HG03103 (cell line): ENCODE measurements around the gene TBC1D4.

Experiments
- ATAC-seq: cut with Tn5 transposase; IDR thresholded peaks from one replicate; pipeline ENCODE4 v1.9.1; 2021; ENCODE audit warnings: low read depth; ENCODE audit not compliant: unreplicated experiment

TBC1D4 gene

GRCh38 chr13:75486146-75487062 is 4.4 kb upstream of the TBC1D4 start:
- no peak for ATAC-seq

GRCh38 chr13:75485286-75486062 is 3.5 kb upstream of the TBC1D4 start:
- ATAC-seq = no peak

GRCh38 chr13:75482820-75483079 is 781 bp upstream of the TBC1D4 start:
- no peak for ATAC-seq

DNA sequence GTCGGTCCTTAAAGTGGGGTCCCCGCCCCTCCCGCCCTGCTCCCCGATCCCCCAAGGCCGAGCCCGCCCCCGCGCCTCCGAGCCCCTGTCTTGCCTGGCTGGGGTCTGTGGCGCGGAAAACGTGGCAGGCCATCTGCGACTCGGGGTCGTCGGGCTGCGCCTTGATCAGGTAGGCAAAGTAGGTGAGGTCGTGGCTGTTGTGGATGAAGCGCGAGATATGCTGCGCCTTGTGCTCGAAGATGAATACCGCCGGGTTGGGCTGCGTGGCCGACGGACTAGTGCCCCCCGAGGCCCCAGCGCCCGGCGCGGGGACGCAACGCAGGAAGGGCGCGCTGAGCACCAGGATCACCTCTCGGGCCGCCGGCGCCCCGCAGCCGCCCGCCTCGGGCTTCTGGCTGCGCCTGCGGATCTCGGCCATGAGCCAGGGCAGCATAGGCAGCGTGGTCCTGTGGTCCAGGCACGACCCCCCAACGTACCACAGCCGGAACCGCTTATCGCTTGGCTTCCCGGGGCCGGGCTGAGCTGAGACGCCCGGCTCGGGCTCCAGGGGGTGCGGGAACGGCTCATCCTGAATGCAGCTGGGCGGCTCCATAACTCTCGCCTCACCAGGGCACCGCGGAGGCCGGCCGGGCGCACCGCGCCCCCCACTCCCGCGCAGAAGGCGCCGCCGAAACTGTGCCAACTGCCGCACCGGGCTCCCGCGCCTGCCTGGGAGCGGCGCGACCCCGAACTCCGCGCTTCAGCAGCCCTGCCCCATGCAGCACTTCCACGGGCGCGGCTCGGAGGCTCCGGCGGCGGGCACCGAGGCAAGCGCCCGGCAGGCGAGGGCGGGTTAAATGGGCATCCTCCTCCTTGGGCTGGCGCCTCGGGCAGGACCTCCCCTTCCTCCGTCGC is 546 bp downstream of the TBC1D4 start:
- peak; percentile 14 for ATAC-seq

DNA sequence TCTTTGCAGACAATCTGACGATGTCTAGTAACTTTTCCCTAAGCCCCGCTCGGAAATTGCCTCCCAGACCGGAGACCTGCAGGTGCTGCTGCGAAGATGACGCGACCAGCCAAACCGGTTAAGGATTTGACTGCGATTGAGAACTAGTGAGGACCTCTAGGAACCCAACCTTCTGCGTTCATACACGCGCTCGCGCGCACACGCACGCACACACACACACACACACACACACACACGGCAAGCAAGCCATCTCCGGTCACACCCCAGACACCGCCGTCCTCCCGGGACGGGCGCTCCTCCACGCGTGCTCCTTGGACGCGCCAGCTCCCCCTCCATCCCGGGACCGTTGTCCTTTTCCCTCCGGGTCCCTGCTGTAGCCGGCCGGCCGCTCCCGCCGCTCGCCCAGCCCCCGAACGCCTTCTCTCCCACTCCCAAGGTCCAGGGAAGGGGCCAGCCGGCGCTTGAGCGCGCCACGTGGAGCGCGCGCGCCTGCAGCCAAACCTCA is 1.2 kb downstream of the TBC1D4 start:
- ATAC-seq = no peak

GRCh38 chr13:75479102-75479740 is 2.7 kb downstream of the TBC1D4 start:
- ATAC-seq = no peak

GRCh38 chr13:75478659-75479058 is 3.3 kb downstream of the TBC1D4 start:
- no peak for ATAC-seq

- no peak for ATAC-seq
These were observed 7.0 kb downstream of the TBC1D4 start for GRCh38 chr13:75474956-75475355.

DNA sequence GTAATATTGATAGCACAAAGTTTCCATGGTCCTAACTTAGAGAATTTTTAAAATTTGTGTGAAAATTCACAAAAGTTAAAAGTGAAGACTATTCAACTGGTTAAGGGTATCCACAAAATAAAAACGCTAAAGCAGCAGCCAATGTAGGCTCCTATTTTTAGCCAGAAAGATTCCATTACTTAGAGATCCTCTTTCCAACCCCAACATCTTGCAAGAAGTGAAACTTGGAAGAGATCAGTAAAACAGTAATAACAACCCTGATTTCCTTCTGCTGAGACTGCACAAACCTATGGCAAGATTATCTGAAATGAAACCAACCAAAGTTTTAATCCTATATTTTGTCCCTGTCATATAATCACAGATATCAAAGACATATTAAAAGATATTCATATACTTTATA is 8.5 kb downstream of the TBC1D4 start:
- ATAC-seq = no peak

GRCh38 chr13:75470676-75471075 is 11.3 kb downstream of the TBC1D4 start:
- no peak for ATAC-seq

GRCh38 chr13:75469047-75469446 is 12.9 kb downstream of the TBC1D4 start:
- no peak for ATAC-seq

GRCh38 chr13:75468602-75469001 is 13.4 kb downstream of the TBC1D4 start:
- ATAC-seq = no peak

DNA sequence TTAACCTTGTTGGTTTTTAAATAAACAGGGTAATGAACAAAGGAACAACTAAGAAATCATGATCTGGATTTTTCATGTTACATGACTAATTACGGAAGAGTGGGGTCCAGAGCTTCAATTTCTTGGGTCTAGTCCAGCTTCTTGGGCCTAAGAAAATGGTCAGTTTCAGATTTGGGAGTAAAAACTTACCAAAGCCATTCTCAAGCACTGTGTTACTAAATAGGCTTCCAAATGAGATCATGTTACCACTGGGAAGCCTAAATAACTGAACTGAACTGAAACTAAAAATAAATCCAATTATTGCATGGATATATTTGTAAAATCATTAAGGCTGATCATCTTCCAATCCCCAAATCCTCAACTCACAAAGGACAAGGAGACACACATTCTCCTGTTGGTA is 13.9 kb downstream of the TBC1D4 start:
- ATAC-seq = no peak

GRCh38 chr13:75467040-75467728 is 14.8 kb downstream of the TBC1D4 start:
- ATAC-seq = no peak

GRCh38 chr13:75465236-75465635 is 16.7 kb downstream of the TBC1D4 start:
- no peak for ATAC-seq

DNA sequence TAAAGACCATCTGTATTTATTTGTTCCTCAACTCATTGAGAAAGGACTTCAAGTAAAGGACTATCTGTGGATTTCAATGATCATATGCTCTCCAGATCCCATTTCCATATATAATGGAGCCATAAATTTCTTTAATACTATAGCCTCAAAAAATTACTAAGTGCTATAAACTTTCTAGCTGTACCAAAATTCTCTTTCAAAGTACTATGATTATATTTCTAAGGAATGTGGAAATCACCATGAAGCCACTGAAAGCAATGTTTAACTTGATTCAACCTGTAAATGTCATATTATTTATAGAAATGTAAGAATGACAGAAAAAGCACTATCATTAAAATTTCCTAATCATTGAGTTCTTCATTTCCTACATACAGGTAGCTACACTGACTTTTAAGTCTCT is 20.7 kb downstream of the TBC1D4 start:
- no peak for ATAC-seq

GRCh38 chr13:75460644-75461043 is 21.3 kb downstream of the TBC1D4 start:
- no peak for ATAC-seq

- peak; percentile 100 for ATAC-seq
These were observed 23.1 kb downstream of the TBC1D4 start for GRCh38 chr13:75458696-75459422.

GRCh38 chr13:75455962-75456361 is 26.0 kb downstream of the TBC1D4 start:
- ATAC-seq = no peak
